Measurements from ENCODE around the gene ABTB2.
"Not testable (repeated sequence)": the region's sequence is repeated elsewhere in the genome, so short reads cannot be mapped to it uniquely, and the experiment has no call there.

The ABTB2 gene

DNA sequence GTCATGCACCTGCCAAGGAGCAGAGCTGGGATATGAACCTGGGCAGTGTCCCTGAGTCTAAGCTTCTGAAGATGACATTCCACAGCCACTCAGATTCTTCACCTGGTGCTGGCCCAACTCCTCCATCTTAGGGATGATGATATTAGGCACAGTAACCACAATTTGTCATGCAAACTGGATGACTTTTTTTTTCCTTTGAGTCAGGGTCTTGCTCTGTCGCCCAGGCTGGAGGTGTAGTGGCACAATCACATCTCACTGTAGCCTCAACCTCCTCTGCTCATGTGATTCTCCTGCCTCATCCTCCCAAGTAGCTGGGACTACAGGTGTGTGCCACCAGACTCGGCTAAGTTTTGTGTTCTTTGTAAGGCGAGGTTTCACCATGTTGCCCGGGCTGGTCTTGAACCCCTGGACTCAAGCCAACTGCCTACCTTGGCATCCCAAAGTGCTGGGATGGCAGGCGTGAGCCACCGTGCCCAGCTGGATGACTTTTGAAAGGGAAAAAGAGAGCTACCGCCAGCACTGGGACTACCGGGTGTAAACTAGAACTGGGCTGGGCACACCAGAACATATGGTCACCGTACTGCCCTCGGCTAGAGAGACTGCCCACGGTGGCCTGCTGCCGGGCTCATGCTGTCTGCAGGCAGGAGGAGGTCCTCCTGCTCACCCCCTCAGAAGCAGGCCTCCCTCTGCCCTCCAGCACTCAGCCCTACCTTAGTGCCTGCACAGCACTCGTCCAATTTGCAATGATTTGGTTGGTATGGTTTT is 174.7 kb downstream of the ABTB2 start:
- no peak for DNase-seq (ENCODE audit: low read depth in 1 of 2, low spot score in 1 of 2)
- Histone ChIP-seq H3K4me3 (replicated peaks; ENCODE audit: insufficient read depth, low read length) (no peak overlapping the region), H3K27me3 (ENCODE audit: insufficient read depth, poor library complexity, severe bottlenecking) (no peaks in the 10 kb centered on the region), H3K27ac (replicated peaks) (no peak overlapping the region)
- TF ChIP-seq, protein P1, sequence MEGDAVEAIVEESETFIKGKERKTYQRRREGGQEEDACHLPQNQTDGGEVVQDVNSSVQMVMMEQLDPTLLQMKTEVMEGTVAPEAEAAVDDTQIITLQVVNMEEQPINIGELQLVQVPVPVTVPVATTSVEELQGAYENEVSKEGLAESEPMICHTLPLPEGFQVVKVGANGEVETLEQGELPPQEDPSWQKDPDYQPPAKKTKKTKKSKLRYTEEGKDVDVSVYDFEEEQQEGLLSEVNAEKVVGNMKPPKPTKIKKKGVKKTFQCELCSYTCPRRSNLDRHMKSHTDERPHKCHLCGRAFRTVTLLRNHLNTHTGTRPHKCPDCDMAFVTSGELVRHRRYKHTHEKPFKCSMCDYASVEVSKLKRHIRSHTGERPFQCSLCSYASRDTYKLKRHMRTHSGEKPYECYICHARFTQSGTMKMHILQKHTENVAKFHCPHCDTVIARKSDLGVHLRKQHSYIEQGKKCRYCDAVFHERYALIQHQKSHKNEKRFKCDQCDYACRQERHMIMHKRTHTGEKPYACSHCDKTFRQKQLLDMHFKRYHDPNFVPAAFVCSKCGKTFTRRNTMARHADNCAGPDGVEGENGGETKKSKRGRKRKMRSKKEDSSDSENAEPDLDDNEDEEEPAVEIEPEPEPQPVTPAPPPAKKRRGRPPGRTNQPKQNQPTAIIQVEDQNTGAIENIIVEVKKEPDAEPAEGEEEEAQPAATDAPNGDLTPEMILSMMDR (IDR thresholded peaks at IDR 0.05; ENCODE audit: insufficient read depth, low read length): no peak

DNA sequence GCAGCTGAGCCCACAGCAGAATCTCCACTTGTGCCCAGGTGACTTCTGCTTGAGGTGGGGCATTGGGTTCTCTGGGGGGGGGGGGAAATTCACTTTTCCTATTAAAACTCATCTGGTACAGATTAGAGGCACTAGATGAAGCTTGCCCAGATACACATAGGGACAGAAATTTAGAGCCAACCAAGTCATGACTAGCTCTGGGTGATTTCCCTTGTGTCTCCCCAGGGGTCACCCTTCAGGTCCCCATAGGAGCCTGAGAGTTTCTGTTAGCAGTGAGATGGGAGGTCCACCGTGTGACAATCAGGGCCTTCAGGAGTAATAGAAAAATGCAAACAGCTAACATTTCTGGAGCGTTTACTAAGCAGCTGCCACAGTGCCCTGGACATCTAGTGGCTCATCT is 175.4 kb downstream of the ABTB2 start:
- Histone ChIP-seq H3K27ac (replicated peaks) (no peak overlapping the region), H3K27me3 (ENCODE audit: insufficient read depth, poor library complexity, severe bottlenecking) (no peaks in the 10 kb centered on the region), H3K4me3 (replicated peaks; ENCODE audit: insufficient read depth, low read length) (no peak overlapping the region)
- DNase-seq (ENCODE audit: low read depth in 1 of 2, low spot score in 1 of 2): no peak
- TF ChIP-seq POLR2AphosphoS5 (IDR thresholded peaks at IDR 0.05; ENCODE audit: low read depth): no peak

DNA sequence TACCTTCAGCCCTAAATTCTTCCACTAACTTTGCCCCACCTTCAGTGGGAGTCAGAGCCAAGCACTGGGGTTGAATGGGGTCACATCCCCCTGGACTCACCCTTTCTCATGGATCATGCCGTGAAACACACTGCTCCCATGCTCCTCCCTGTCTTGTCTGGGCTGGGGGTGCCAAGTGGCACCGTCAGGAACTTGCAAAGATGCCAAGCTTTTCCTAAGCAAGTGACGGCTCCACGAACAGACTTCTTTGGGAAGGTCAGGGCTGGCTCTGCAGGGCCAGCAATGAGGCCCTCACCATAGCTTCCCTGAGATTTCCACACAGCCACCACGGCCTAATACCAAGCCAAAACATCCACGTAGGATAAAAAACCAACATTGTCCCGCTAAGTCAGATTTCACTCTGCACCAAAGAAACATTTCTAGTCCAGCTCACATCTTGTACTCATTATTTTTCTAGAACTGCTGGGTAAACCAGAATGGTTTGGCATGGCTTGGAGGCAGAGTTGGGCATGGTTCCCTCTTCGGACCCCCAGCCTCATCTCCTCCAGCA is 175.9 kb downstream of the ABTB2 start:
- Histone ChIP-seq H3K27ac (replicated peaks) (no peak overlapping the region), H3K27me3 (ENCODE audit: insufficient read depth, poor library complexity, severe bottlenecking) (no peaks in the 10 kb centered on the region), H3K4me3 (replicated peaks; ENCODE audit: insufficient read depth, low read length) (no peak overlapping the region)
- DNase-seq (ENCODE audit: low read depth in 1 of 2, low spot score in 1 of 2): no peak
- no peak for TF ChIP-seq POLR2AphosphoS5 (IDR thresholded peaks at IDR 0.05; ENCODE audit: low read depth)
- no peak for TF ChIP-seq GABPA (IDR thresholded peaks at IDR 0.05; ENCODE audit: low read depth)
- TF ChIP-seq, protein P2, sequence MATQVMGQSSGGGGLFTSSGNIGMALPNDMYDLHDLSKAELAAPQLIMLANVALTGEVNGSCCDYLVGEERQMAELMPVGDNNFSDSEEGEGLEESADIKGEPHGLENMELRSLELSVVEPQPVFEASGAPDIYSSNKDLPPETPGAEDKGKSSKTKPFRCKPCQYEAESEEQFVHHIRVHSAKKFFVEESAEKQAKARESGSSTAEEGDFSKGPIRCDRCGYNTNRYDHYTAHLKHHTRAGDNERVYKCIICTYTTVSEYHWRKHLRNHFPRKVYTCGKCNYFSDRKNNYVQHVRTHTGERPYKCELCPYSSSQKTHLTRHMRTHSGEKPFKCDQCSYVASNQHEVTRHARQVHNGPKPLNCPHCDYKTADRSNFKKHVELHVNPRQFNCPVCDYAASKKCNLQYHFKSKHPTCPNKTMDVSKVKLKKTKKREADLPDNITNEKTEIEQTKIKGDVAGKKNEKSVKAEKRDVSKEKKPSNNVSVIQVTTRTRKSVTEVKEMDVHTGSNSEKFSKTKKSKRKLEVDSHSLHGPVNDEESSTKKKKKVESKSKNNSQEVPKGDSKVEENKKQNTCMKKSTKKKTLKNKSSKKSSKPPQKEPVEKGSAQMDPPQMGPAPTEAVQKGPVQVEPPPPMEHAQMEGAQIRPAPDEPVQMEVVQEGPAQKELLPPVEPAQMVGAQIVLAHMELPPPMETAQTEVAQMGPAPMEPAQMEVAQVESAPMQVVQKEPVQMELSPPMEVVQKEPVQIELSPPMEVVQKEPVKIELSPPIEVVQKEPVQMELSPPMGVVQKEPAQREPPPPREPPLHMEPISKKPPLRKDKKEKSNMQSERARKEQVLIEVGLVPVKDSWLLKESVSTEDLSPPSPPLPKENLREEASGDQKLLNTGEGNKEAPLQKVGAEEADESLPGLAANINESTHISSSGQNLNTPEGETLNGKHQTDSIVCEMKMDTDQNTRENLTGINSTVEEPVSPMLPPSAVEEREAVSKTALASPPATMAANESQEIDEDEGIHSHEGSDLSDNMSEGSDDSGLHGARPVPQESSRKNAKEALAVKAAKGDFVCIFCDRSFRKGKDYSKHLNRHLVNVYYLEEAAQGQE (IDR thresholded peaks at IDR 0.05; ENCODE audit: insufficient replicate concordance, low read depth): no peak
- TF ChIP-seq, protein P1 (IDR thresholded peaks at IDR 0.05; ENCODE audit: insufficient read depth, low read length): no peak
- TF ChIP-seq SPI1 (IDR thresholded peaks at IDR 0.05; ENCODE audit: borderline replicate concordance, low read depth): no peak

DNA sequence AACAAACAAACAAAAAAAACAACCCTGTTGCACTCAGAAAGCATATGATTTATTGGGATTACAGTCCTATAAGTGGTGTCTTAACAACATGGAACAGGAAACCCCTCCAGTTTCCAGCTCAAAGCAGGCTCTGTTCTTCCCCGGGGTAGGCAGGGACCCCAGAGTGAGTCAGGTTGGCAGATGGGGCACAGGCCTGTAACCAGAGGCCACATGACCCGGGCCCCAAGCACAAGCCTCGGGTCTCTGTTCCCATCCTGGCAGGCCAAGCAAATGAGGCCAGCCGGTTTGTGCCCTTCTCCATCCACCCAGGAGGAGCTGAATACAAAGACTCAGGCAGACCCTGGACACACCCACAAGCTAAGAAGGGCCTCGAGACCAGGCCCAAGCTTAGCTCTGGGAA is 176.6 kb downstream of the ABTB2 start:
- Histone ChIP-seq H3K4me3 (replicated peaks; ENCODE audit: insufficient read depth, low read length) (no peak overlapping the region), H3K27me3 (ENCODE audit: insufficient read depth, poor library complexity, severe bottlenecking) (no peaks in the 10 kb centered on the region), H3K27ac (replicated peaks) (no peak overlapping the region)
- TF ChIP-seq, protein P1 (IDR thresholded peaks at IDR 0.05; ENCODE audit: insufficient read depth, low read length): no peak
- no peak for DNase-seq (ENCODE audit: low read depth in 1 of 2, low spot score in 1 of 2)

DNA sequence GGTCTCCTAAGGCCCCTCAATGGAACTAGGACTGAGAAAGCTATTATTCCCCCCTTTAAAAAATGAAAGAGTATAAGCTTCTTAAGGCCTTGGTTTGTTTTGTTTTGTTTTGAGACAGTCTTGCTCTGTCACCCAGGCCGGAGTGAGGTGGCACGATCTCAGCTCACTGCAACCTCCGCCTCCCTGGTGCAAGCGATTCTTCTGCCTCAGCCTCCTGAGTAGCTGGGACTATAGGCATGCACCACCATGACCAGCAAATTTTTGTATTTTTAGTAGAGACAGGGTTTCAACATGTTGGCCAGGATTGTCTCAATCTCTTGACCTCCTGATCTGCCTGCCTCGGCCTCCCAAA is 177.0 kb downstream of the ABTB2 start:
- H3K27me3 ChIP-seq (ENCODE audit: insufficient read depth, poor library complexity, severe bottlenecking); DNase-seq (ENCODE audit: low read depth in 1 of 2, low spot score in 1 of 2); H3K4me3 ChIP-seq (replicated peaks; ENCODE audit: insufficient read depth, low read length); H3K27ac ChIP-seq (replicated peaks): not testable (repeated sequence)
